ENCODE results near the gene MUC13.

Gene MUC13

GRCh38 chr3:124919756-124920155 is 14.8 kb downstream of the MUC13 start:
- H3K4me3 ChIP-seq (ENCODE audit: low read depth, low read length), result no peak overlapping the region
- TF ChIP-seq, protein P1, sequence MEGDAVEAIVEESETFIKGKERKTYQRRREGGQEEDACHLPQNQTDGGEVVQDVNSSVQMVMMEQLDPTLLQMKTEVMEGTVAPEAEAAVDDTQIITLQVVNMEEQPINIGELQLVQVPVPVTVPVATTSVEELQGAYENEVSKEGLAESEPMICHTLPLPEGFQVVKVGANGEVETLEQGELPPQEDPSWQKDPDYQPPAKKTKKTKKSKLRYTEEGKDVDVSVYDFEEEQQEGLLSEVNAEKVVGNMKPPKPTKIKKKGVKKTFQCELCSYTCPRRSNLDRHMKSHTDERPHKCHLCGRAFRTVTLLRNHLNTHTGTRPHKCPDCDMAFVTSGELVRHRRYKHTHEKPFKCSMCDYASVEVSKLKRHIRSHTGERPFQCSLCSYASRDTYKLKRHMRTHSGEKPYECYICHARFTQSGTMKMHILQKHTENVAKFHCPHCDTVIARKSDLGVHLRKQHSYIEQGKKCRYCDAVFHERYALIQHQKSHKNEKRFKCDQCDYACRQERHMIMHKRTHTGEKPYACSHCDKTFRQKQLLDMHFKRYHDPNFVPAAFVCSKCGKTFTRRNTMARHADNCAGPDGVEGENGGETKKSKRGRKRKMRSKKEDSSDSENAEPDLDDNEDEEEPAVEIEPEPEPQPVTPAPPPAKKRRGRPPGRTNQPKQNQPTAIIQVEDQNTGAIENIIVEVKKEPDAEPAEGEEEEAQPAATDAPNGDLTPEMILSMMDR (IDR thresholded peaks at IDR 0.05; ENCODE audit: low read depth, low read length), result no peak

DNA sequence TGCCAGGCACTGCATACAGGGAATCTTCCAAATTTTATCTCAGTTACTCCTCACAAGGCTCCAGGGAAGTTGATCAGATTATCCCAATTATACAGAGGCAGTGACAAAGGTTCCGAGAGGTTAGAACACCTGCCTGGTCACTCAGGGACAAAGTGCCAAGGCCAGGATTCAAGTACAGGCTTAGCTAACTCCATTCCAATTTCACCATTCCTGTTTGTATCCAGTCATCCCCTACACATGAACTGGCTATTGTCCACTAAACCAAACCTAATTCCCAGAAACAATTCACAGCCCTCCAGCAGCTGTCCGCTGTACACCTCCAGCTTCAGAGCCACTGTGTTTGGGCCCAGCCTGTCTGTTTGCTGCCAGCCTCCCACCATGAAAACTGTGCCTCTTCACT is 16.0 kb downstream of the MUC13 start:
- no peak overlapping the region for H3K4me3 ChIP-seq (ENCODE audit: low read depth, low read length)
- TF ChIP-seq, protein P1 (IDR thresholded peaks at IDR 0.05; ENCODE audit: low read depth, low read length), result no peak

DNA sequence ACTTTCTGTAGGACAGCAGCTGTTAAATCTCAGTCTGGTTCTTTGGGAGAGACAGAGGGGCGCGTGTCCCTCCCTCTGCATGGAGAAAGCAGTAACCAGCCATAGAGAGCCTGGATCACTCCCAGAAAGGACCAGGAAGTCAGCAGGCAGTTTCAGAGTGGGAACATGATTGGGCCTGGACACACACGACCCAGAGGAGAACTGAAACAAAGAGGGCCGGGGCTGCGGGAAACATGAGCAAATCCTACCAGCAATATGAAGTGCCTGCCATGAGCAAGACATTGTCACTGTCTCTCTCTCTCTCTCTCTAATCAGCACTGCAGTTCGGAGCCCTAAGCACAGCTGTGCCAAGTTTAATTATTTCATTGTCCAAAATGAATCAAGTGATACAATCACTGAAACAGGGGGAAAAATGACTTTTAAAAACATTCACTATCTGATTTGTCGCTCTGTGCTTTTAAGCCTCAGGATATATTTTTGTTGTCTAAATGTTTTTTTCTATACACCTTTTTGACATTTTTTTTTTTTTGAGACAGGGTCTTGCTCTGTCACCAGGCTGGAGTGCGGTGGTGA is 17.6 kb downstream of the MUC13 start:
- TF ChIP-seq, protein P1 (IDR thresholded peaks at IDR 0.05; ENCODE audit: low read depth, low read length), result no peak
- H3K4me3 ChIP-seq (ENCODE audit: low read depth, low read length), result no peak overlapping the region

- no peak overlapping the region for H3K4me3 ChIP-seq (ENCODE audit: low read depth, low read length)
- TF ChIP-seq, protein P1 (IDR thresholded peaks at IDR 0.05; ENCODE audit: low read depth, low read length), result no peak
Observed at GRCh38 chr3:124915254-124915653, 19.3 kb downstream of the MUC13 start.

DNA sequence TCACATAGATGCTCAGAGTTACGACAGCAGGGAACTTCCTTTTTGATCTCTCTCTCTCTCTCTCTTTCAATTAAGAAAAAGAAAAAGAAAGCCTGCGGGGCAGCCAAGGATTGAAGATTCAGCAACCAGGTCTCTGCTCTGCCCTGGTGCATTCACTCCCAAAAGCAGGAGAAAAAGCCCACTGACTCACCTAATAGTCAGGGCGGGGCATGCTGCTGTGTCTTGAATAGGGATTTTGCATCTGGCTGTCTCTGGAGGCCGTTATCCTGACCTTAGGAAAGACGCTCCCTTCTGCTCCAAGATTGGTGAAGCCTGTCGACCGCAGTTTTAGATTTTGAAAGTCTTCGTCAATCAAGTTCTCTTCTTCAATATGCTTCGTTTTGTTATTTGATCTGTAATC is 26.6 kb downstream of the MUC13 start:
- TF ChIP-seq, protein P1 (IDR thresholded peaks at IDR 0.05; ENCODE audit: low read depth, low read length), result no peak
- H3K4me3 ChIP-seq (ENCODE audit: low read depth, low read length), result no peak overlapping the region

DNA sequence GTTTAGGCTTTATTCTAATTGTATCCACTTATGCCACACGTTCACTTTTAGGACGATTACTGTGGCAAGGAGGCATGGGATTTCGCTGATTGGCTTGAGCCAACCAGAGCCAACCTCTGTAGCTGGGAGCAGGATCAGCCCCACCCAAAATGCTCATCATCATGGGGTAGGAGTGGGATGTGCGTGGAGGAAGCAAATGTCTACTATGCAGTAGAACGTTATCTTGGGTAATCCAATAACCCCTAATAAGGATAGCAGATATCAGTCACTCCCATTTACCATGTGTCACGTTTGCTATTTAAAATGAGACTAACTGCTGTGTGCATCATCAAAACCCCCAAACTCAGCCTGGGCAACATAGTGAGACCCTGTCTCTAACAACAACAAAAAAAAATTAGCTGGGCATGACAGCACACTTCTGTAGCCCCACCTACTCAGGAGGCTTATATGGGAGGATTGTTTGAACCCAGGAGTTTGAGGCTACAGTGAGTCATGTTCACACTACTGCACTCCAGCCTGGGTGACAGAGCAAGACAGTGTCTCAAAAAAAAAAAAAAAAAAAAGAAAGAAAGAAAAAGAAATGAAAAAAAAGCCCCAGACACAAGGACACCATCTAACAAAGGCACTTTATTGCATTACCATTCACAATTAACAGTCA is 29.6 kb downstream of the MUC13 start:
- H3K4me3 ChIP-seq (ENCODE audit: low read depth, low read length), result no peak overlapping the region
- TF ChIP-seq, protein P1 (IDR thresholded peaks at IDR 0.05; ENCODE audit: low read depth, low read length), result no peak

All from WI38 (cell line).